ENCODE results near the gene ATXN1.
"Not testable (repeated sequence)": the region's sequence is repeated elsewhere in the genome, so short reads cannot be mapped to it uniquely, and the experiment has no call there.

Gene ATXN1

DNA sequence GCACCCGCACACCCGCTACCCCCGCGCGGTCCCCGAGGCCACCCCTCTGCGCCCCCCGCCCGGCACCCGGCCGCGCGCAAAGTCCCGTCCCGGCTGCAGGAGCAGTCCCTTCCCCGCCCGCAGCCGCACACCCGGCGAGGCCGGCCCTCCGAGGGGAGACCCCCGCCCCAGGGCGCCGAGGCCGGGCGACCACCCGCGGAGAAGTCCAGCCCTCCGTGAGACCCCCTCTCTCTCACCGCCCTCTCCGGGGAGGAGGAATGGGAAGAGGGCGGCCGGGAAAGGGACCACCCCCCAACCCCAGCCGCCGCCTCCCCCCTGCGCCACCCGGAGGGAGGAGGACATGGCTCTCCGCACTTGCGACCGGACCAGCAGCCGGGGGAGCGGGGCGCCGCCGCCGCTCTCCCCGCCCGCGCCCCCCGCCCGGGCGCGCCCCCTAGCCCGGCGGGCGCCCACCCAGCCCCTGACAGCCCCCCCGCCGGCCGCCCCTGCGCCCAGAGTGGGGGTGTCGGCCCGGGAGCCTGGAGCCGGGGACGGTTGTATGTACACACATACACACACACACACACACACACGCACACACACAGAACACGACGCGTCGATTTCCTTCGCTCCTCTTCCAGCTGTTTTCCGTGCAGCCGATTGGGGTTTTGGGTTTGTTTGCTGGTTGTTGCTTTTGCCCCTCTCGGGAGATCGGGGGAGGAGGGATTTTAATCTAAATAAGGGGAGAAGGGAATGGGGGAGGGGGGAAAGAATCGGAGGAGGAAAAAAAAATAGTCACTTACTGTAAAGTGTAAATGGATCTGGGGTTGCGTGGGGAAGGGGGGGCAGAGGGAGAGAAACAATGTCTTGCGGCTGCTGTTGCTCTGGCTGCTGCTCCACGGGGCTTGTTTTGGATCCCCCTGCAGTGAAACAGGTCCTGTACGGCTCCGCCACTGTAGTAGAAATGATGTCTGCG, at the start of gene ATXN1:
ATXN1 (minus strand) TSS at position 945 of the 955 bp plus-strand sequence.
- DNase-seq: peak; percentile 70

- DNase-seq: no peak
These were observed 49.2 kb upstream of the ATXN1 start for GRCh38 chr6:16810411-16810810.

DNA sequence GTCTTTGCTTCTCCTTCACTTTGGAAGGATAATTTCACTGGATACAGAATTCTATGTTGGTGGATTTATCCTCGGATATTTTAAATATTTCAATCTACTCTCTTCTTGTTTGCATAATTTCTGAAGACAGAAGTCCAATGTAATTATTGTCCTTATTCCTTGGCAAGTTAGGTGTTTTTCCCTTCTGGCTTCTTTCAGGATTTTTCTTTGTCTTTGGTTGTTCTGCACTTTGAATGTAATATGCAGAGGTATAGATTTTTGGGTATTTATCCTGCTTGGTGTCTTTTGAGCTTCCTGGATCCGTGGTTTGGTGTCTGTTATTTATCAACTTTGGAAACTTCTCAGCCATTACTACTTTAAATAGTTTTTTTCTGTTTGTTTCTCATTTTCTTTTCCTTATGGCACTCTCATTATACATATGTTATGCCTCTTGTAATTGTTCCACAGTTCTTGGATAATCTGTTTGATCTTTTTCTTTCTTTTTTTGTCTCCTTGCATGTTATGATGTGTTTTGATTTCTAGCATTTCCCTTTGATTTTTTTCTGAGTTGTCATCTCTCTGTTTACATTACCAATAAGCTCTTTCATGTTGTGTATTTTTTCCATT, 48.6 kb upstream of the ATXN1 start:
- DNase-seq: no peak

DNA sequence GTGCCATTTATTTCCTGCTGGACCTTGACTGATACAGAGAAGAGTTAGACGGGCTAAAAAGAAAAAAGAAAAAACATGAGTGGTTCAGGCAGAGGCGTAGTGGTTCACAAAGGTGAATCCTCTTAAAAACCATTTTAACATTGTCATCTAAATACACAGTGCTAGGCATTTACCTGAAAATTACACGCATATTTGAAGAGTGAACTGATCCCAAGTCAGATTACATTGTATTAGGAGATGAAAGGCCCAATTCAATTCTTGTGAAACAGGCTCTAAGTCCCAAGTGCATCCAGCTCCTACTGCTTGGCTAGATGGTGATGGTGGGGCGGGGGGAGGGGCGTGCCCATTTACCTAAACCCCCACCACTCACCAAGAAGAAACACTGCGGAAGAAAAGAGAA, 46.7 kb upstream of the ATXN1 start:
- no peak for DNase-seq

- DNase-seq: no peak
These were observed 45.1 kb upstream of the ATXN1 start for GRCh38 chr6:16806363-16806762.

- DNase-seq: peak; percentile 69
These were observed 44.1 kb upstream of the ATXN1 start for GRCh38 chr6:16805243-16805950.

DNA sequence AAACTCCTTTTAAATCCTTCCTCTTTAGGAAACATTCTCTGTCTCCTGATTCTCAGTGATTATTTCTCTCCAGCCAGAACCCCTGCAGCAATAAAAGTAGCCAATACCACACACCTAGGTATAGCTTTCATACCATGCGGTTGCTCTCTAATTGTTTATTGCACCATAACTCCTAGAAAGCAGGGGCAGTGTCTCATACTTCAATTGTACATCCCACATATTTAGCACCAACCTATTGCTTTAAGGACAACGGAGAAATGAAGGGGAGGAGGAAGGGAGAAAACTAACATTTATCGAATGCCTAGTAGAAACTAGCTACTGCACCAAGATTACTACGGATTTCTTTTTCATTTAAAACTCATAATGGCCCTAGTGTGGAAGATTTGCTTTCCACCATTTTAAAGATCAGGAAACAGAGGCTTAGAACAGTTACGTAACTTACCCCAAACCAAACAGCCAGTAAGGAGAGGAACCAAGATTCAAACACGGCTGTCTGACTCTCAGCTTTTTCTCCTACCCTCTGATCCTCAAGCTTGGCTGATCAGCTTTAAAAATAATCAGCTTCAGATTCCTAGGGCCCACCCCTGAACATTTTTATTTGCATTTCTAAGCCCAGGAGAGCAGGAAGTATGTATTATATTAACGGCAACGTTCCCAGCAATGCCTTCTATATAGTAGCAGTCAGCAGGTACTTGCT, 43.4 kb upstream of the ATXN1 start:
- peak; percentile 80 for DNase-seq

- peak; percentile 93 for DNase-seq
These were observed 42.3 kb upstream of the ATXN1 start for GRCh38 chr6:16803294-16804200.

DNA sequence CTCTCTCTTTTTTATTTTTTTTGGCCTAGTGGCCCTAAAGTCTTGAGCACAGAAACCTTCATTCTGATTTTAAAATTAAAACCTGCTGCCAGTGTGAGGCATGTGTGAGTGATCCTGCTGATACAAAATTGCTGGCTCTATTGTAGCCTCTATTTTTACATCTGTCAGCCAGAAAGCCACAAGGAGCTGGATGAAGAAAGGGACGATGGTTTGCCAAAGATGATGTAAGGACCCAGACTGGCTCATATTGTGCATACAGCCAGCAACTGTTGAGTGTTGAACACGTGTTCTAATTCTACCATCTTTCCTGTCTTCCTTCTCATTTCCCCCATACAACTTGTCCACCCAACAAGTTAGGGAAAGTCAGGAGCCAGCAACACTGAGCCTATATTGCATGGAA, 40.8 kb upstream of the ATXN1 start:
- DNase-seq: no peak

DNA sequence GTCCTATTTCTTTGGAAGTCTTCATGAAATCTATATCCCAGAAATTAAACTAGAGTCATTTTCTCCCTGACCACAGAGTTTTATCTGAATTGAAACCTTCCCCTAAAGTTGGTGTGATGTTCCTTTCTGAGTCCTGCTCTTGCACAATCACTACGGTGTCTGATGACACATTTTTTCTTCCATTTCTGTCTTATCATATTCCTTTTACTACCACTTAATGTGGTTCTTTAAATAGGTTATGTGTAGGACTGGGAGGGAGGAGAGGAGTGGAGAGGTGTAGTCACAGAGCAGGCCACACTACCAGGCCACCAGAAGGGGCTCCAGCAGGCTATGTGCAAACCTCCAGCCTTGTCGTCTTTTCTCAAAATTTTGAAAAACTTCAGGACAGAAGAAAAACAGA, 39.7 kb upstream of the ATXN1 start:
- no peak for DNase-seq

DNA sequence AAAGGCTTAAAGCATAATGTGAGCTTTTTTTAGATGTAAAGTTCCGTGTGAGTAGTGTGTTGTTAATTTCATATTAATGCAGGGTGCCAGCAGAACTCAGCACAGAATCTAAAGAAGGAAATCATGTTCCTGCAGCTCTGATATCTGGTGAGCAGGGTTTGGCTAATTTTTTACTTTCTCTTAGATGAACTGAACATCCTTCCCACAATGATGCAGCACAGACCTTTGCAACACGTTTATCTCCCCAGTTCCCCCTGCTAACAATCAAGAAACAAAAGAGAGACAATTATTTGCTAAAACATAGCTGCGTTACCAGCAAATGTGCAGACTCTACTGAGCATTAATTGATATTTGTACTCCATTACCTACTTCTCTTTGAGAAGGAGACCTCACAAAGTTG, 39.1 kb upstream of the ATXN1 start:
- DNase-seq: no peak

GRCh38 chr6:16799279-16800193, 38.3 kb upstream of the ATXN1 start:
- no peak for DNase-seq

DNA sequence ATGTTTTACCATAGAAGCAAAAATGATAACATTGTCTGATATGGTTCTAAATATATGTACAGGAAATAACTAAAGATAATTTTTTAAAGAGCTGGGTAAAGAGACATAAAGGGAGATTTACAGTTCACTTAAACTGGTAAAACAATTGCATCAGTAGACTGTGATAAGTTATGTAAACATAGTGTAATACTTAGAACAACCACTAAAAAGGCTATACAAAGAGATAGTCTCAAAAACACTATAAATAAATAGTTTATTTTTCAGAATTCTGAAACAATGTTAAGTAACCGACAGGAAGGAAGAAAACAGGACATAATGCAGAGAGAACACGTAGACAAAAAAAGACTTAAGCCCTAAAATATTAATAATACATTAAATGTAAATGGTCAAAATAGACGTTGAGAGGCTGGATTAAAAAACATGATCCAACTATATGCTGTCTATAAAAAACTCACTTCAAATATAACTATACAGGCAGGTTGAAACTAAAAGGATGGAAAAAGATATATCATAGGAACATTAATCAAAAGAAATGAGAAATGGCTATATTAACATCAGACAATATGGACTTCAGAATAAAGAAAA, 32.7 kb upstream of the ATXN1 start:
- no peak for DNase-seq

GRCh38 chr6:16789329-16790038, 28.2 kb upstream of the ATXN1 start:
- no peak for DNase-seq

DNA sequence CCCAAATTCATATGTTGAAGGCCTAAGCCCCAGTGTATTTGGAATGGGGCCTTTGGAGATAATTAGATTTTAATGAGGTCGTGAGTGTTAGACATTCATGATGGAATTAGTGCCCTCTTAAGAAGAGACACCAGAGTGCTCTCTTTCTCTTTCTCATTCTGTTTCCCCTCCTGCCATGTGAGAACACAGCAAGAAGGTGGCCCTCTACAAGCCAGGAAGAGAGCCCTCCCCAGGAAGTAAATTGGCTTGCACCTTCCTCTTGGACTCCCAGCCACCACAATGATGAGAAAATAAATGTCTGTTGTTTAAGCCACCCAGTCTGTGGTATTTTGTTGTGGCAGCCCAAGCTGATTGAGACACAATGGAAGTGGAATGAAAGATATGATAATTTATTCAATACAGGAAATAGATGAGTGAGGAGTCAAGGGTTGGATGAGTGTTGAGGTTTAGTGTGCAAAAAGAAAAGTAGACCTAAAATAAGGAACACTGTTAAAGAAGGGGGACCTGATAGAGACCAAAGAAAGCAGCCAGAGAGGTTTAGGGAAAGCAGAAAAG, 25.9 kb upstream of the ATXN1 start:
- DNase-seq: no peak

DNA sequence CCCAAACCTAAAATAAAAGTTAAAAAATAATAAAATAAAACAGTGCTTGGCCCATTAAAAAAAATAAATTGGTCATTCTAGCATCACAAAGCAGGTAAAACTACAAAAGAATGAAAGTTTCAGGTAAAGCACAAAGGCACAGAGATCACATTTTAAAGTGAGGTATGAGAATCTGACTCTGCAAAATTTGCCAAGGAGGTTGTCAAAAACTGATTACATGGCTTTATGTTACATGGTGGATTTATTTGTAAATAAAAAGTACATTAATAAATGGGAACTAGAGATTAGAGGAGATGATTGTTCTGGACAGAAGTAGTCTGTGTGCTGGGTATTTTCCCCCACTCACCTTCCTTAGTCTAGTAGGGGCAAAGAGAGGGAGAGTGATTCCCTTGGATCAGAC, 24.2 kb upstream of the ATXN1 start:
- no peak for DNase-seq

DNA sequence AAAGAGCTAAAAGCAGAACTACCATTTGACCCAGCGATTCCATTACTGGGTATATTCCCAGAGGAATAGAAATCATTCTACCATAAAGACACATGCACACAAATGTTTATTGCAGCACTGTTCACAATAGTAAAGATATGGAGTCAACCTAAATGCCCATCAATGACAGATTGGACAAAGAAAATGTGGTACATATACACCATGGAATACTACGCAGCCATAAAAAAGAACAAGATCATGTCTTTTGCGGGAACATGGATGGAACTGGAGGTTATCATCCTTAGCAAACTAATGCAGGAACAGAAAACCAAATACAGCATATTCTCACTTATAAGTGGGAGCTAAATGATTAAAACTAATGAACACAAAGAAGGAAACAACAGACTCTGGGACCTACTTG, 23.7 kb upstream of the ATXN1 start:
- not testable (repeated sequence) for DNase-seq

DNA sequence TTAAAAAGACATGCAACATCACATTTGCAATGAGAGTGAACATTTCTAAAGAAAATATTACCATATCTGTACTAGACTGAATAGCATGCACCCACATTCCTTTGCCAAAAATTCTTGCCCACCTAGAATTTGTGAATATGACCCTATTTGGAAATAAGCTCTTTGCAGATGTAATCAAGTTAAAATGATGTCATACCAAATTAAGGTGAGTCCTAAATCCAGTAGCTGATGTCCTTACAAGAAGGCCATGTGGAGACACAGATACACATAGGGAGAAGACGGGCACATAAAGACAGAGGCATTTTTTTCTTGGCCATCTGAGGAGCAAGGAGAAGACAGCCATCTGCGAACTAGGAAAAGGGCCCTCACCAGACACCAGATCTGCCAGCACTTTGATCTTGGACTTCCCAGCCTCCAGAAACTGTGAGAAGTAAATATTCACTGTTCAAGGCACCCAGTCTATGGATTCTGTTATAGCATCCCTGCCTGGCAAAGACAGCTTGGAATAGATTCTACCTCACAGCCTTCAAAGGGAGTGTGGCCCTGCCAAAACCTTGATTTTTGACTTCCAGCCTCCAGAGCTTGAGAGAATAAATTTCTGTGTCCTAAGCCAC, 22.8 kb upstream of the ATXN1 start:
- DNase-seq: no peak

DNA sequence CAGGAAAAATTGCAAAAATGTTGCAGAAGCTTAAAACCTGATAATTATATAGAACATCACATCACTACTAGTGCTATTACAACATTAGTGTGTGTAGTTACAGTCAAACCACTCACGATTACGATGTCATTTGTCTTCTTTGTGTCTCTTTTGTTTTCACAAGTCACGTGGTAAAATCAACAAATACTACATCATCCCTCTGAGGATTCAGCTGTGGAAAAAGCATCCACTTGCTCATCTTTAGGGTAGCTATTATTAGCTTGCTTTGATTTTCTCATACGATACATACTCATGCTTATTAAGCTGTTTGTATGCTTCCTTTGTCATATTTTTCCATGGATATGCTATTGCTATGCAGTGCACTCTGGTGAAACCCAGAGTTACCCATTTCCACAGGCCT, 22.2 kb upstream of the ATXN1 start:
- DNase-seq: no peak
